NT2/D1 (cell line): ENCODE data around the gene MAGI1.

Experiments
- SUZ12 ChIP-seq: IDR thresholded peaks from 2 replicates; pipeline ENCODE4 v1.6.1; 2011; ENCODE audit not compliant: insufficient read length, insufficient read depth; ENCODE audit errors: extremely low read depth
- YY1 ChIP-seq: IDR thresholded peaks from 2 replicates; pipeline ENCODE4 v1.6.1; 2011; ENCODE audit not compliant: insufficient read length, insufficient read depth
- ZNF274 ChIP-seq: IDR thresholded peaks from 2 replicates; pipeline ENCODE4 v1.6.1; 2011; ENCODE audit warnings: mild to moderate bottlenecking, low read depth, low read length

DNA sequence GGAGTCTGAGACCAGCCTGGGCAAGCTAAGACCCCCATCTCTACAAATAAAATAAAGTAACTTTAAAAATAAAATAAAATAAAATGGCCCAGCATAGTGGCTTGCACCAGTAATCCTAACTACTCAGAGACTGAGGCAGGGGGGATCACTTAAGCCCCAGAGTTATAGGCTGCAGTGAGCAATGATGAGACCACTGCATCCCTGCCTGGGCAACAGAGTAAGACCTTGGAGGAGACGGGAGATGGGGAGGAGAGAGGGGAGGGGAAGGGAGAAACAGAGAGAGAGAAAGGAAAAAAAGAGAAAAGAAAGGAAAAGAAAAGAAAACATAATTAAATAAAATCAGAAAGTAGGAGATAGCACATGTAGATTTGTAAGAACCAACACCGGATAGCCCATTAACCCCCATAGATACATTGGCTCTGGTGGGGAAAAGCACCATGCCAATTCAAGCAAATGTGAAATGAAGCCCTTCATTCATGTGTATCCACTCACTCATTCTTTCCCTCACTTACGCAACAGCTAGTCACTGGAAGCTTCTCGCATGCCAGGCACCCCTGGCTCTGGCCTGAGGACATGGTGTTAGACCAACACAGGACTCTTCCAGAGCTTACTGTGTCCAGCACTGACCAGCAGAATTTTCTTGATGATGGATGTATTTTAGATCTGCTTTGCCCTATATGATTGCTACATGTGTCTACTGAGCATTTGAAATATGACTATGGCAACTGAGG, 183.2 kb downstream of the MAGI1 start:
- TF ChIP-seq SUZ12 (no peak), YY1 (no peak), ZNF274 (no peak)
